ENCODE data around the gene CTIF.

- no peak for TF ChIP-seq POLR2A (IDR thresholded peaks at IDR 0.05; ENCODE audit: low read depth, low read length)
- TF ChIP-seq POLR2AphosphoS5 (IDR thresholded peaks at IDR 0.05; ENCODE audit: low read depth, low read length): no peak
- TF ChIP-seq SPI1 (IDR thresholded peaks at IDR 0.05; ENCODE audit: low read depth, low read length): no peak
Observed at GRCh38 chr18:48778344-48779011, 239.6 kb downstream of the CTIF start.

All from GM12891 (cell line).